HT-29 (cell line): ENCODE results near the gene RGS7BP. TPM values are rescaled to one million over a fixed set of nuclear protein-coding genes. Genes with fewer than 3 reads are reported as not detected.

Source experiments
- DNase-seq: peaks from one replicate; pipeline ENCODE4 v3.0.0-alpha.2; 2015; ENCODE audit warnings: low spot score
- total RNA-seq: library from RNA; depleted of rRNA; stranded (reverse); fragments of >200 nt; shearing (Covaris generic); gene quantifications from 2 replicates; pipeline ENCODE4 v1.2.3, GENCODE V29; 2014; rRNA removed

The RGS7BP gene
- not detected in 2 replicates for total RNA-seq

GRCh38 chr5:64505769-64506566, at the start of gene RGS7BP:
RGS7BP (plus strand) TSS chr5:64506015; CDS start chr5:64506625, 610 bp downstream.
- DNase-seq: no peak

- no peak for DNase-seq
These were observed 48.0 kb upstream of the RGS7BP start for GRCh38 chr5:64457846-64458245.

- no peak for DNase-seq
These were observed 46.9 kb upstream of the RGS7BP start for GRCh38 chr5:64458948-64459347.

- DNase-seq: no peak
These were observed 43.4 kb upstream of the RGS7BP start for GRCh38 chr5:64462391-64462790.

- DNase-seq: no peak
These were observed 19.7 kb upstream of the RGS7BP start for GRCh38 chr5:64486163-64486562.

- DNase-seq: no peak
These were observed 18.5 kb upstream of the RGS7BP start for GRCh38 chr5:64487283-64487682.

- no peak for DNase-seq
These were observed 16.0 kb upstream of the RGS7BP start for GRCh38 chr5:64489857-64490256.

GRCh38 chr5:64497386-64497785, 8.4 kb upstream of the RGS7BP start:
- DNase-seq: no peak

GRCh38 chr5:64502196-64502595, 3.6 kb upstream of the RGS7BP start:
- no peak for DNase-seq

- no peak for DNase-seq
These were observed 900 bp downstream of the RGS7BP start for GRCh38 chr5:64506567-64507263.

GRCh38 chr5:64507264-64507605, 1.4 kb downstream of the RGS7BP start:
- DNase-seq: no peak

- no peak for DNase-seq
These were observed 4.0 kb downstream of the RGS7BP start for GRCh38 chr5:64509828-64510227.

GRCh38 chr5:64513492-64513891, 7.7 kb downstream of the RGS7BP start:
- DNase-seq: no peak

- no peak for DNase-seq
These were observed 8.8 kb downstream of the RGS7BP start for GRCh38 chr5:64514612-64515011.

- no peak for DNase-seq
These were observed 10.4 kb downstream of the RGS7BP start for GRCh38 chr5:64516216-64516615.

GRCh38 chr5:64518793-64519192, 13.0 kb downstream of the RGS7BP start:
- no peak for DNase-seq

- no peak for DNase-seq
These were observed 13.4 kb downstream of the RGS7BP start for GRCh38 chr5:64519263-64519662.

GRCh38 chr5:64526734-64527439, 21.1 kb downstream of the RGS7BP start:
- DNase-seq: no peak

GRCh38 chr5:64530076-64530475, 24.3 kb downstream of the RGS7BP start:
- DNase-seq: no peak

GRCh38 chr5:64532212-64532611, 26.4 kb downstream of the RGS7BP start:
- DNase-seq: no peak

- no peak for DNase-seq
These were observed 26.8 kb downstream of the RGS7BP start for GRCh38 chr5:64532657-64533056.

- no peak for DNase-seq
These were observed 28.2 kb downstream of the RGS7BP start for GRCh38 chr5:64534033-64534432.

GRCh38 chr5:64557911-64558310, 52.1 kb downstream of the RGS7BP start:
- no peak for DNase-seq
